Left ventricle myocardium inferior (tissue), 1 donor: Measurements from ENCODE around the gene PXYLP1. TPM values are rescaled to one million over a fixed set of nuclear protein-coding genes. Genes with fewer than 3 reads are reported as not detected.

Experiments used
- DNase-seq: peaks from one replicate; pipeline ENCODE4 v3.0.0-alpha.2; 2020
- H3K27ac ChIP-seq: fragments of 200-600 bp; replicated peaks from 2 replicates; pipeline ENCODE4 v1.8.0; 2021
- H3K27me3 ChIP-seq: fragments of 200-600 bp; 2 replicates; pipeline ENCODE4 v1.8.0; 2021; ENCODE audit warnings: low read depth
- H3K36me3 ChIP-seq: fragments of 200-600 bp; 2 replicates; pipeline ENCODE4 v1.8.0; 2021
- H3K4me1 ChIP-seq: fragments of 200-600 bp; 2 replicates; pipeline ENCODE4 v1.8.0; 2021
- H3K4me3 ChIP-seq: fragments of 200-600 bp; 2 replicates; pipeline ENCODE4 v1.8.0; 2021; ENCODE audit warnings: mild to moderate bottlenecking, moderate library complexity
- H3K9me3 ChIP-seq: fragments of 200-600 bp; replicated peaks from 2 replicates; pipeline ENCODE4 v1.8.0; 2021
- CTCF ChIP-seq: fragments of 200-600 bp; IDR thresholded peaks from 2 replicates; pipeline ENCODE4 v1.8.0; 2021; ENCODE audit warnings: antibody characterized with exemption, mild to moderate bottlenecking, borderline replicate concordance
- intact Hi-C: fragments of 100-400 bp; cut with micrococcal nuclease; formaldehyde crosslinking; loops from one replicate; pipeline ENCODE4 v1.11.0; 2022
- total RNA-seq: library from RNA; stranded (reverse); fragmentation: NEBNext Ultra II Directional; extraction: Animal tissue kit (Norgen Biotek cat#: 25700); gene quantifications from one replicate; pipeline ENCODE4 v1.2.1, GENCODE V29; 2021
- donor health status: DM: no; HTN: yes; CAD: no; lungs with severe emphysema.

PXYLP1 gene
- total RNA-seq, 1 donor from 2014 or later, result 25.6 TPM

DNA sequence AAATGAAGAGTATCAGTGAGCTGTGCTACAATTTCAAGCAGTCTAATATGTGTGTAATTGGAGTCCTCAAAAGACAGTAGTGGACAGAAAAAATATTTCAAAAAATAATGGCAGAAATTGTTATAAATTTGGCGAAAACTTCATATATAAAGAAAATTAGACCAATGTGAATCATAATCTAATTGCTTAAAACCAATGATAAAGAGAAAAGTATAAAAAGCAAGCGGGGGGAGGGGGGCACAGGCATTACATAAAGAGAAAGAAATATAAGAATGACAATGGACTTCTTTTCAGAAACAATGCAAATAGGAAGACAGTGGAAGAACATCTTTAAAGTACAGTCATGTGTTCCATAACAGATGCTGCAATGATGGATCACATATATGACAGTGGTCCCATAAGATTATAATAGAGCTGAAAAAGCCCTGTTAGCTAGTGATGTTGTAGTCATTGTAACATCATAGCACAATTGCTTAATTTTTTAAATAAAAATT is 7.9 kb upstream of the PXYLP1 start:
- Histone ChIP-seq H3K4me1 (peaks cover 3% of the 10 kb centered on the region), H3K27ac (no peak overlapping the region), H3K4me3 (no peak overlapping the region), H3K36me3 (no peaks in the 10 kb centered on the region), H3K27me3 (no peaks in the 10 kb centered on the region), H3K9me3 (peaks cover 12% of the 10 kb centered on the region)
- no peak for TF ChIP-seq CTCF
- intact Hi-C loops, result no loop called here
- no peak for DNase-seq

DNA sequence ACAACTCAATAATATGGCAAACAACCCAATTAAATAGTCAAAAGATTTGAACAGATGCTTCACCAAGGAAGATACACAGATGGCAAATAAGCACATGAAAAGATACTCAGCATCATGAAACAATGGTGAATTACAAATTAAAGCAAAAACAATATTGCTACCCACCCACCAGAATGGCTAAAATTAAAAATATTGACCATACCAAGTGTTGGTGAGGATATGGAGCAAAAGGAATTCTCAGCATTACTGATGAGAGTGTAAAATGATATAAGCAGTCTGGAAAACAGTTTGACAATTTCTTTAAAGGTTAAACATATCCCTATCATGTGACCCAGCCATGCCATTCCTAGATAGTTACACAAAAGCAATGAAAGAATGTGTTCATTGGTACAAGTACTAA is 5.7 kb upstream of the PXYLP1 start:
- Histone ChIP-seq H3K27me3 (no peaks in the 10 kb centered on the region), H3K4me3 (no peak overlapping the region), H3K4me1 (peaks cover 6% of the 10 kb centered on the region), H3K27ac (no peak overlapping the region), H3K9me3 (peaks cover 12% of the 10 kb centered on the region), H3K36me3 (no peaks in the 10 kb centered on the region)
- no peak for DNase-seq
- no peak for TF ChIP-seq CTCF
- intact Hi-C loops, result no loop called here

GRCh38 chr3:141227216-141227615 is 4.4 kb upstream of the PXYLP1 start:
- Histone ChIP-seq H3K27ac (no peak overlapping the region), H3K36me3 (no peaks in the 10 kb centered on the region), H3K4me1 (peaks cover 15% of the 10 kb centered on the region), H3K27me3 (no peaks in the 10 kb centered on the region), H3K4me3 (no peak overlapping the region), H3K9me3 (peaks cover 12% of the 10 kb centered on the region)
- TF ChIP-seq CTCF, result no peak
- intact Hi-C loops, result no loop called here
- DNase-seq, result no peak

- intact Hi-C loops, result no loop called here
- no peaks in the 10 kb centered on the region for H3K27me3 ChIP-seq
- TF ChIP-seq CTCF, result no peak
- H3K9me3 ChIP-seq, result peaks cover 12% of the 10 kb centered on the region
- no peak overlapping the region for H3K27ac ChIP-seq
- no peak overlapping the region for H3K4me3 ChIP-seq
- no peaks in the 10 kb centered on the region for H3K36me3 ChIP-seq
- no peak for DNase-seq
- peaks cover 21% of the 10 kb centered on the region for H3K4me1 ChIP-seq
Measured at GRCh38 chr3:141227752-141228151, 3.9 kb upstream of the PXYLP1 start.

- Histone ChIP-seq H3K27me3 (no peaks in the 10 kb centered on the region), H3K27ac (no peak overlapping the region), H3K4me3 (no peak overlapping the region), H3K36me3 (no peaks in the 10 kb centered on the region), H3K9me3 (peaks cover 7% of the 10 kb centered on the region), H3K4me1 (peaks cover 27% of the 10 kb centered on the region)
- TF ChIP-seq CTCF, result no peak
- intact Hi-C loops, result no loop called here
- no peak for DNase-seq
Measured at GRCh38 chr3:141228395-141228794, 3.2 kb upstream of the PXYLP1 start.

GRCh38 chr3:141229132-141229531 is 2.5 kb upstream of the PXYLP1 start:
- H3K4me1 ChIP-seq, result peaks cover 32% of the 10 kb centered on the region
- H3K27ac ChIP-seq, result no peak overlapping the region
- H3K9me3 ChIP-seq, result no peaks in the 10 kb centered on the region
- H3K36me3 ChIP-seq, result no peaks in the 10 kb centered on the region
- H3K4me3 ChIP-seq, result no peak overlapping the region
- DNase-seq, result no peak
- intact Hi-C loops, result no loop called here
- no peaks in the 10 kb centered on the region for H3K27me3 ChIP-seq
- TF ChIP-seq CTCF, result no peak
